HepG2 (cell line): ENCODE measurements around the gene CLEC16A. TPM values are rescaled to one million over a fixed set of nuclear protein-coding genes. Genes with fewer than 3 reads are reported as not detected.

Experiments used
- polyA plus RNA-seq, 8 experiments: library from polyadenylated mRNA; depleted of rRNA in 3 of 8; stranded (reverse) in 7 of 8; unstranded in 1 of 8; fragments of >200 nt; fragmentation: Illumina TruSeq in 4 of 8; extraction: Trizol in 4 of 8; gene quantifications; 2 replicates each; pipeline versions ENCODE4 v1.2.1 to v1.2.3, GENCODE V29; 2011 to 2016; ENCODE audit warnings: low read depth in 4 of 8, missing spikeins in 1 of 8, mixed read lengths in 1 of 8; ENCODE audit not compliant: insufficient read depth in 1 of 8
- total RNA-seq, 5 experiments: library from RNA; depleted of rRNA; stranded (reverse); fragments of >200 nt; fragmentation: Illumina TruSeq; extraction: Trizol; gene quantifications; 2 replicates each; pipeline ENCODE4 v1.2.3, GENCODE V29; 2016; ENCODE audit warnings: low read depth in 1 of 5

The CLEC16A gene
- total and polyA plus RNA-seq, 2 of the 13 experiments (the other 11 are each of a cell fraction or from before 2014, with no cell fraction given): 8.5 to 10.3 TPM

Other genes with a start within 250 kb of the CLEC16A start
- gene TEKT5, start 249.6 kb upstream of the CLEC16A start, total RNA-seq (2016; rRNA removed; fragmentation: Illumina TruSeq; extraction: Trizol): not detected in 2 replicates
- 0.16 and 0.25 TPM in 2 replicates for gene TEKT5, start 249.6 kb upstream of the CLEC16A start, polyA plus RNA-seq (2011; rRNA removed)
- 70.4 and 85.8 TPM in 2 replicates for gene NUBP1, start 200.7 kb upstream of the CLEC16A start, total RNA-seq (2016; rRNA removed; fragmentation: Illumina TruSeq; extraction: Trizol)
- 53.5 and 53.9 TPM in 2 replicates for gene NUBP1, start 200.7 kb upstream of the CLEC16A start, polyA plus RNA-seq (2011; rRNA removed)
- gene TVP23A, start 125.8 kb upstream of the CLEC16A start, total RNA-seq (2016; rRNA removed; fragmentation: Illumina TruSeq; extraction: Trizol): not detected in 2 replicates
- 0.01 TPM in 1 of 2 replicates, not detected in the other for gene TVP23A, start 125.8 kb upstream of the CLEC16A start, polyA plus RNA-seq (2011; rRNA removed)
- gene CIITA, start 67.4 kb upstream of the CLEC16A start, total RNA-seq (2016; rRNA removed; fragmentation: Illumina TruSeq; extraction: Trizol): 0.09 and 0.11 TPM in 2 replicates
- gene CIITA, start 67.4 kb upstream of the CLEC16A start, polyA plus RNA-seq (2011; rRNA removed): 0.05 and 0.08 TPM in 2 replicates
- gene DEXI, start 2.1 kb upstream of the CLEC16A start, total RNA-seq (2016; rRNA removed; fragmentation: Illumina TruSeq; extraction: Trizol): 57.9 and 70.4 TPM in 2 replicates
- 51.5 and 54.4 TPM in 2 replicates for gene DEXI, start 2.1 kb upstream of the CLEC16A start, polyA plus RNA-seq (2011; rRNA removed)